Neutrophil (primary cell): Measurements from ENCODE around the gene GRWD1.

Experiments used
- H3K27ac ChIP-seq: fragments of 200-600 bp; sonication (generic); 2 replicates; pipeline ENCODE4 v1.5.1; 2016; ENCODE audit warnings: mild to moderate bottlenecking, moderate library complexity
- H3K27me3 ChIP-seq: fragments of 200-600 bp; sonication (generic); 2 replicates; pipeline ENCODE4 v1.6.0; 2016; ENCODE audit warnings: mild to moderate bottlenecking
- H3K36me3 ChIP-seq: fragments of 200-600 bp; sonication (generic); 2 replicates; pipeline ENCODE4 v1.5.1; 2017
- H3K4me1 ChIP-seq, 2 experiments: fragments of 200-600 bp in 1 of 2; sonication (generic) in 1 of 2; 1 replicate in 1 of 2; 2 replicates in 1 of 2; pipeline versions ENCODE4 v1.5.1 to v1.6.1; 2013 to 2016; ENCODE audit warnings: low read depth in 1 of 2, low read length in 1 of 2, mild to moderate bottlenecking in 1 of 2, moderate library complexity in 1 of 2; ENCODE audit not compliant: control insufficient read depth in 1 of 2, insufficient read depth in 1 of 2
- H3K4me3 ChIP-seq, 2 experiments: fragments of 200-600 bp in 1 of 2; sonication (generic) in 1 of 2; 1 replicate in 1 of 2; 2 replicates in 1 of 2; pipeline ENCODE4 v1.5.1; 2013 to 2016; ENCODE audit warnings: low read depth in 1 of 2, low read length in 1 of 2, mild to moderate bottlenecking in 1 of 2, moderate library complexity in 1 of 2
- H3K9me3 ChIP-seq: fragments of 200-600 bp; sonication (generic); 2 replicates; pipeline ENCODE4 v1.5.1; 2016
- TF ChIP-seq, protein P1 (sequence below): fragments of 200-600 bp; sonication (generic); IDR thresholded peaks from 2 replicates; pipeline ENCODE4 v1.5.1; 2016; ENCODE audit warnings: antibody characterized with exemption

Gene GRWD1

DNA sequence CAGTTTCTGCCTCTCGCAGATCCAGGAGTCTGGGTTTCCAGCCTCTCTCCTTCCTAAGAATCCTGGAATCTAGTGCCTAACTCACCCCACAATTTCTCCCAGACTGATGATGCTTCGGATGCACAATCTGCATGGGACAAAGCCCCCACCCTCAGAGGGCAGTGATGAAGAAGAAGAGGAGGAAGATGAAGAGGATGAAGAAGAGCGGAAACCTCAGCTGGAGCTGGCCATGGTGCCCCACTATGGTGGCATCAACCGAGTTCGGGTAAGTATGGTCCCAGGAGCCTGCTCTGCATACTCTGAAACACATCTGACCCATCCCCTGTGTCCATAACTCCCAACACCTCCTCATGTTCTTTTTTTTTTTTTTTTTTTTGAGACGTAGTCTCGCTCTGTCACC is 796 bp downstream of the GRWD1 start:
- peaks cover 38% of the 10 kb centered on the region for H3K27me3 ChIP-seq
- no peaks in the 10 kb centered on the region for H3K9me3 ChIP-seq
- H3K36me3 ChIP-seq = peaks cover 16% of the 10 kb centered on the region
- TF ChIP-seq, protein P1, sequence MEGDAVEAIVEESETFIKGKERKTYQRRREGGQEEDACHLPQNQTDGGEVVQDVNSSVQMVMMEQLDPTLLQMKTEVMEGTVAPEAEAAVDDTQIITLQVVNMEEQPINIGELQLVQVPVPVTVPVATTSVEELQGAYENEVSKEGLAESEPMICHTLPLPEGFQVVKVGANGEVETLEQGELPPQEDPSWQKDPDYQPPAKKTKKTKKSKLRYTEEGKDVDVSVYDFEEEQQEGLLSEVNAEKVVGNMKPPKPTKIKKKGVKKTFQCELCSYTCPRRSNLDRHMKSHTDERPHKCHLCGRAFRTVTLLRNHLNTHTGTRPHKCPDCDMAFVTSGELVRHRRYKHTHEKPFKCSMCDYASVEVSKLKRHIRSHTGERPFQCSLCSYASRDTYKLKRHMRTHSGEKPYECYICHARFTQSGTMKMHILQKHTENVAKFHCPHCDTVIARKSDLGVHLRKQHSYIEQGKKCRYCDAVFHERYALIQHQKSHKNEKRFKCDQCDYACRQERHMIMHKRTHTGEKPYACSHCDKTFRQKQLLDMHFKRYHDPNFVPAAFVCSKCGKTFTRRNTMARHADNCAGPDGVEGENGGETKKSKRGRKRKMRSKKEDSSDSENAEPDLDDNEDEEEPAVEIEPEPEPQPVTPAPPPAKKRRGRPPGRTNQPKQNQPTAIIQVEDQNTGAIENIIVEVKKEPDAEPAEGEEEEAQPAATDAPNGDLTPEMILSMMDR = no peak
- H3K4me3 ChIP-seq = peak overlapping the region; percentile 85 to 86
- peaks cover 25 to 27% of the 10 kb centered on the region in 2 experiments for H3K4me1 ChIP-seq
- no peak overlapping the region for H3K27ac ChIP-seq

DNA sequence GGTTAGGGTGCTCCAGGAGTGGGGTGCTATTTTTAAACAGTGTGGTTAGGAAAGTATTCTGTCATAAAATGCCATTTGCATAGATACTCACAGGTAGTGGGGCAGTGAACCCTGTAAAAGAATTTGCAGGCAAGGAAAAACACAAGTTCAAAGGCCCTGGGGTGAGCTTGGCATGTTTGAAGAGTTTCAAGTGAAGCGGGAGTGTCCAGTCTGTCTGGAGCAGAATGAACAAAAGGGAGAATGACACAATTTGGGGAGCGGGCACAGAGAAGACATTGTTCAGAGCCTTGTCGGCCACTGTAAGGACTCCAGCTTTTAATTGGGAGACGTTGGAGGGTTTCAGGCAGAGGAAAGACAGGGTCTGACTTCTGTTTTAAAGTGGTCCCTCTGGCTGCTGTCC is 2.8 kb downstream of the GRWD1 start:
- Histone ChIP-seq H3K27ac (no peak overlapping the region), H3K9me3 (no peaks in the 10 kb centered on the region), H3K36me3 (peaks cover 30% of the 10 kb centered on the region), H3K4me3 (no peak overlapping the region), H3K4me1 (peaks cover 25 to 27% of the 10 kb centered on the region in 2 experiments), H3K27me3 (peaks cover 19% of the 10 kb centered on the region)
- TF ChIP-seq, protein P1 = no peak

DNA sequence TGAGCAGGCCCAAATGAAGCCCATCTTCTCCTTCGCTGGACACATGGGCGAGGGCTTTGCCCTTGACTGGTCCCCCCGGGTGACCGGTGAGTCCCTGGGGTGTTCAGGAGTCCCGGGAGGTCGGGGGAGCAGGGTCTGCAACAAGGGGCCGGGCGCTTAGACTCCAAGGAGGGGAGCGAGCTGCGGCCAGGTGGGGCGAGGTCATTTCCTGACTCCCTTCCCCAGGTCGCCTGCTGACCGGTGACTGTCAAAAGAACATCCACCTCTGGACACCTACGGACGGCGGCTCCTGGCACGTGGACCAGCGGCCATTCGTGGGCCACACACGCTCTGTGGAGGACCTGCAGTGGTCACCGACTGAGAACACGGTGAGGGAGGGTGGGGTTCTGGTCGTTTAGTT is 4.7 kb downstream of the GRWD1 start:
- Histone ChIP-seq H3K27me3 (peaks cover under 1% of the 10 kb centered on the region), H3K4me1 (peaks cover 8 to 11% of the 10 kb centered on the region in 2 experiments), H3K4me3 (no peak overlapping the region), H3K36me3 (peaks cover 33% of the 10 kb centered on the region), H3K9me3 (no peaks in the 10 kb centered on the region), H3K27ac (no peak overlapping the region)
- TF ChIP-seq, protein P1 = no peak

DNA sequence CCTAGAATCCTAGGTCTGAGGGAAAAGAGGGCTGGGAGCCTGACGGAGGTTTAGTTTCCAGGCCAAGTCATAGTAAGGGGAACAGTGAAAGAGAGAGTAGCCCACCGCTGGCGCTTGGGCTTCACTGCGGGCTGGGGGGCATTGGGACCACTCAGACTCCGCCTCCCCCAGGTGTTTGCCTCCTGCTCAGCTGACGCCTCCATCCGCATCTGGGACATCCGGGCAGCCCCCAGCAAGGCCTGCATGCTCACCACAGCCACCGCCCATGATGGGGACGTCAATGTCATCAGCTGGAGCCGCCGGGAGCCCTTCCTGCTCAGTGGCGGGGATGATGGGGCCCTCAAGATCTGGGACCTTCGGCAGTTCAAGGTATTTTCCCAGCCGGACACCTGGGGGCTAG is 5.1 kb downstream of the GRWD1 start:
- Histone ChIP-seq H3K27ac (no peak overlapping the region), H3K4me3 (no peak overlapping the region), H3K4me1 (peaks cover 6 to 8% of the 10 kb centered on the region in 2 experiments), H3K27me3 (no peaks in the 10 kb centered on the region), H3K36me3 (peaks cover 33% of the 10 kb centered on the region), H3K9me3 (no peaks in the 10 kb centered on the region)
- TF ChIP-seq, protein P1 = no peak

DNA sequence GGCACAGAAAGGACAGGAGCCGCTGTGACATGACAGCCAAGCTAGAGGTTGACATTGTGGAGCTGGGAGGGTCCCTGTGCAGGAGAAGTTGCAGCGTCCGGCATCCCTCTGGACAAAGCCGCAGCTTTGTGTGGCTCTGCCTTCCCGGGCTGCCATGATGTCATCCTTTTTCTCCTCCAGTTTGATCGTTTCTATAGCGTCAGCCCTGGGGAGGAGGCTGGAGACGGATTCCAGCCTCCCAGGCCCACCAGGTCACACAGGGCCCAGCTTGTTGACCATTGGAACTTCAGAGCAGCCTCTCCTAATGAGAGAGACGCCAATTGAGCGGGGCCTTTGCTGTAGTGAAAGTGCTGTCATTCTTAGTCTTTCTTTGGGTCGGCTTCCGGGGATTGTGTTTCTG is 5.8 kb downstream of the GRWD1 start:
- TF ChIP-seq, protein P1 = no peak
- peaks cover 0 to under 1% of the 10 kb centered on the region in 2 experiments for H3K4me1 ChIP-seq
- no peak overlapping the region for H3K27ac ChIP-seq
- peaks cover 33% of the 10 kb centered on the region for H3K36me3 ChIP-seq
- H3K9me3 ChIP-seq = no peaks in the 10 kb centered on the region
- no peaks in the 10 kb centered on the region for H3K27me3 ChIP-seq
- no peak overlapping the region for H3K4me3 ChIP-seq
